K562 (cell line): ENCODE measurements around the gene ATXN7L1. TPM values are rescaled to one million over a fixed set of nuclear protein-coding genes. Genes with fewer than 3 reads are reported as not detected.

Source experiments
- ELF2 ChIP-seq: fragments of 250-450 bp; sonication (Bioruptor Pico); IDR thresholded peaks from 2 replicates; pipeline ENCODE4 v1.5.0; 2021; ENCODE audit warnings: mild to moderate bottlenecking
- ESRRB ChIP-seq: fragments of 250-450 bp; sonication (Bioruptor Pico); IDR thresholded peaks from 2 replicates; pipeline ENCODE4 v1.5.0; 2020; ENCODE audit warnings: mild to moderate bottlenecking, moderate library complexity, borderline replicate concordance
- ZNF41 ChIP-seq: fragments of 250-450 bp; sonication (Bioruptor Pico); conservative IDR thresholded peaks from 2 replicates; pipeline ENCODE4 v1.4.0; 2020; ENCODE audit warnings: mild to moderate bottlenecking
- polyA plus RNA-seq, 8 experiments: library from polyadenylated mRNA; depleted of rRNA in 4 of 8; stranded (reverse) in 5 of 8; unstranded in 3 of 8; fragments of >200 nt; fragmentation: Nextera tagmentation in 2 of 8; fragmentation: Illumina TruSeq in 1 of 8; extraction: Ambion mirVana in 2 of 8; extraction: Trizol in 1 of 8; gene quantifications; 2 replicates each; pipeline versions ENCODE4 v1.2.1 to v1.2.3, GENCODE V29; 2011 to 2014; ENCODE audit warnings: inconsistent platforms in 1 of 8, missing spikeins in 1 of 8
- total RNA-seq, 7 experiments: library from RNA; depleted of rRNA in 6 of 7; stranded (reverse); fragments of >200 nt in 6 of 7; fragmentation: Illumina TruSeq in 2 of 7; extraction: Trizol in 2 of 7; gene quantifications; 2 replicates each; pipeline versions ENCODE4 v1.2.1 to v1.2.3, GENCODE V29; 2011 to 2021; ENCODE audit warnings: low replicate concordance in 1 of 7
- TF ChIP-seq, protein P1 (sequence below): fragments of 250-450 bp; sonication (Bioruptor Pico); IDR thresholded peaks from 2 replicates; pipeline ENCODE4 v1.4.0; 2020; ENCODE audit warnings: mild to moderate bottlenecking, moderate library complexity, borderline replicate concordance
- TF ChIP-seq, protein P2 (sequence below), 2 experiments: fragments of 450-650 bp; IDR thresholded peaks; 2 replicates each; pipeline ENCODE4 v1.6.1; 2016; ENCODE audit warnings: mild to moderate bottlenecking in 2 of 2, borderline replicate concordance in 1 of 2, low read depth in 1 of 2, moderate library complexity in 1 of 2
- TF ChIP-seq, protein P3 (sequence below), 3 experiments: fragments of 200-800 bp in 1 of 3; fragments of 250-450 bp in 1 of 3; fragments of 450-650 bp in 1 of 3; sonication (Bioruptor Pico) in 1 of 3; sonication (Bioruptor generic) in 1 of 3; formaldehyde crosslinking in 1 of 3; IDR thresholded peaks; 2 replicates each; pipeline versions ENCODE4 v1.6.1 to v1.8.0; 2016 to 2022; ENCODE audit warnings: mild to moderate bottlenecking in 2 of 3, missing genetic modification characterization in 2 of 3, missing compliant biosample characterization in 1 of 3, moderate library complexity in 1 of 3
- TF ChIP-seq, protein P4 (sequence below): fragments of 250-450 bp; sonication (Bioruptor Pico); IDR thresholded peaks from 2 replicates; pipeline ENCODE4 v1.5.0; 2022; ENCODE audit warnings: mild to moderate bottlenecking

Gene ATXN7L1
- total and polyA plus RNA-seq, 9 of the 15 experiments (the other 6 are each of a cell fraction or from before 2014, with no cell fraction given) = 6.6 to 13.7 (median 10.7) TPM

DNA sequence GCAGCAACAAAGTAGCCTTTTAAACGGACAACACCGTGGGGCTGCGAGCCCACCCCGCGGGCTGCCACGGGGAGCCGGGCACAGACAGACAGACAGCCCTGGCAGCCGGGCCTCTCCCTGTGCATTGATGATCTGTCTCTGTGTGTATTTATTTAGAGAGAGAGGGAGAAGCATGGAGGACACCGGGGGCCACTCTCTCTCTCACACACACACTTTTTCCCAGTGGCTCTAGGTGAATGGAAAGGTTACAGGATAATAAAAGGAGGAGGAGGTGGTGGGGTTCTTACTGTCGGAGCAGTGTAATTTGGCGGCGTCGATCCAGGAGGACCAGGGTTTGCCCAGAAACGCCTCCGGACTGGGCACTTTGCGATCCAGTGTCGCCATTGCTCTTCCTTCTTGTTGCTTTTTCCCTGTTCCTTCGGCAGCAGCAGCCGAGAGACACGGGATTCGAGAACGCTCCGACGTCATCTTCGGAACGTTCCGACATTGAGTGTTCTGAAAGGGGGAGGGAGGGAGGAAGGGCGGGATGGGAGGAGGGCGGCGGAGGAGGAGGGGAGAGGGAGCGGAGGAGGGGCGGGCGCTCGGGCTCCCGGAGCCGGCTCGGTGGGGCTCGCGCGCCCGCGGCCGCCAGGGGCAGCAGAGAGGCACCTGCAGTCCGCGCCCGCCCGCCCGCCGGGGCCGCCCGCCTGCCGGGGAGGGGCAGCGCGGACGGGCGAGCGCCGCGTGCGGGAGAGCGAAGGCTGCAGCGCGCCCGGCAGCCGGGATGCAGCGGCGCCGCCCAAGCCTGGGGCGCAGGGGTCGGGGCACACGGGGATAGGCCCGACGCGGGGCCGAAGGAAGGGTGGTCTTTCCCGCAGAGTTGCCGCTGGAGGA, at the start of gene ATXN7L1 (continued):
- TF ChIP-seq, protein P1, sequence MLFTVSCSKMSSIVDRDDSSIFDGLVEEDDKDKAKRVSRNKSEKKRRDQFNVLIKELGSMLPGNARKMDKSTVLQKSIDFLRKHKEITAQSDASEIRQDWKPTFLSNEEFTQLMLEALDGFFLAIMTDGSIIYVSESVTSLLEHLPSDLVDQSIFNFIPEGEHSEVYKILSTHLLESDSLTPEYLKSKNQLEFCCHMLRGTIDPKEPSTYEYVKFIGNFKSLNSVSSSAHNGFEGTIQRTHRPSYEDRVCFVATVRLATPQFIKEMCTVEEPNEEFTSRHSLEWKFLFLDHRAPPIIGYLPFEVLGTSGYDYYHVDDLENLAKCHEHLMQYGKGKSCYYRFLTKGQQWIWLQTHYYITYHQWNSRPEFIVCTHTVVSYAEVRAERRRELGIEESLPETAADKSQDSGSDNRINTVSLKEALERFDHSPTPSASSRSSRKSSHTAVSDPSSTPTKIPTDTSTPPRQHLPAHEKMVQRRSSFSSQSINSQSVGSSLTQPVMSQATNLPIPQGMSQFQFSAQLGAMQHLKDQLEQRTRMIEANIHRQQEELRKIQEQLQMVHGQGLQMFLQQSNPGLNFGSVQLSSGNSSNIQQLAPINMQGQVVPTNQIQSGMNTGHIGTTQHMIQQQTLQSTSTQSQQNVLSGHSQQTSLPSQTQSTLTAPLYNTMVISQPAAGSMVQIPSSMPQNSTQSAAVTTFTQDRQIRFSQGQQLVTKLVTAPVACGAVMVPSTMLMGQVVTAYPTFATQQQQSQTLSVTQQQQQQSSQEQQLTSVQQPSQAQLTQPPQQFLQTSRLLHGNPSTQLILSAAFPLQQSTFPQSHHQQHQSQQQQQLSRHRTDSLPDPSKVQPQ = no peak; the same call in 1 of the 2 replicates
- no peak for TF ChIP-seq ESRRB (CRISPR knock-in tag)
- TF ChIP-seq, protein P2, sequence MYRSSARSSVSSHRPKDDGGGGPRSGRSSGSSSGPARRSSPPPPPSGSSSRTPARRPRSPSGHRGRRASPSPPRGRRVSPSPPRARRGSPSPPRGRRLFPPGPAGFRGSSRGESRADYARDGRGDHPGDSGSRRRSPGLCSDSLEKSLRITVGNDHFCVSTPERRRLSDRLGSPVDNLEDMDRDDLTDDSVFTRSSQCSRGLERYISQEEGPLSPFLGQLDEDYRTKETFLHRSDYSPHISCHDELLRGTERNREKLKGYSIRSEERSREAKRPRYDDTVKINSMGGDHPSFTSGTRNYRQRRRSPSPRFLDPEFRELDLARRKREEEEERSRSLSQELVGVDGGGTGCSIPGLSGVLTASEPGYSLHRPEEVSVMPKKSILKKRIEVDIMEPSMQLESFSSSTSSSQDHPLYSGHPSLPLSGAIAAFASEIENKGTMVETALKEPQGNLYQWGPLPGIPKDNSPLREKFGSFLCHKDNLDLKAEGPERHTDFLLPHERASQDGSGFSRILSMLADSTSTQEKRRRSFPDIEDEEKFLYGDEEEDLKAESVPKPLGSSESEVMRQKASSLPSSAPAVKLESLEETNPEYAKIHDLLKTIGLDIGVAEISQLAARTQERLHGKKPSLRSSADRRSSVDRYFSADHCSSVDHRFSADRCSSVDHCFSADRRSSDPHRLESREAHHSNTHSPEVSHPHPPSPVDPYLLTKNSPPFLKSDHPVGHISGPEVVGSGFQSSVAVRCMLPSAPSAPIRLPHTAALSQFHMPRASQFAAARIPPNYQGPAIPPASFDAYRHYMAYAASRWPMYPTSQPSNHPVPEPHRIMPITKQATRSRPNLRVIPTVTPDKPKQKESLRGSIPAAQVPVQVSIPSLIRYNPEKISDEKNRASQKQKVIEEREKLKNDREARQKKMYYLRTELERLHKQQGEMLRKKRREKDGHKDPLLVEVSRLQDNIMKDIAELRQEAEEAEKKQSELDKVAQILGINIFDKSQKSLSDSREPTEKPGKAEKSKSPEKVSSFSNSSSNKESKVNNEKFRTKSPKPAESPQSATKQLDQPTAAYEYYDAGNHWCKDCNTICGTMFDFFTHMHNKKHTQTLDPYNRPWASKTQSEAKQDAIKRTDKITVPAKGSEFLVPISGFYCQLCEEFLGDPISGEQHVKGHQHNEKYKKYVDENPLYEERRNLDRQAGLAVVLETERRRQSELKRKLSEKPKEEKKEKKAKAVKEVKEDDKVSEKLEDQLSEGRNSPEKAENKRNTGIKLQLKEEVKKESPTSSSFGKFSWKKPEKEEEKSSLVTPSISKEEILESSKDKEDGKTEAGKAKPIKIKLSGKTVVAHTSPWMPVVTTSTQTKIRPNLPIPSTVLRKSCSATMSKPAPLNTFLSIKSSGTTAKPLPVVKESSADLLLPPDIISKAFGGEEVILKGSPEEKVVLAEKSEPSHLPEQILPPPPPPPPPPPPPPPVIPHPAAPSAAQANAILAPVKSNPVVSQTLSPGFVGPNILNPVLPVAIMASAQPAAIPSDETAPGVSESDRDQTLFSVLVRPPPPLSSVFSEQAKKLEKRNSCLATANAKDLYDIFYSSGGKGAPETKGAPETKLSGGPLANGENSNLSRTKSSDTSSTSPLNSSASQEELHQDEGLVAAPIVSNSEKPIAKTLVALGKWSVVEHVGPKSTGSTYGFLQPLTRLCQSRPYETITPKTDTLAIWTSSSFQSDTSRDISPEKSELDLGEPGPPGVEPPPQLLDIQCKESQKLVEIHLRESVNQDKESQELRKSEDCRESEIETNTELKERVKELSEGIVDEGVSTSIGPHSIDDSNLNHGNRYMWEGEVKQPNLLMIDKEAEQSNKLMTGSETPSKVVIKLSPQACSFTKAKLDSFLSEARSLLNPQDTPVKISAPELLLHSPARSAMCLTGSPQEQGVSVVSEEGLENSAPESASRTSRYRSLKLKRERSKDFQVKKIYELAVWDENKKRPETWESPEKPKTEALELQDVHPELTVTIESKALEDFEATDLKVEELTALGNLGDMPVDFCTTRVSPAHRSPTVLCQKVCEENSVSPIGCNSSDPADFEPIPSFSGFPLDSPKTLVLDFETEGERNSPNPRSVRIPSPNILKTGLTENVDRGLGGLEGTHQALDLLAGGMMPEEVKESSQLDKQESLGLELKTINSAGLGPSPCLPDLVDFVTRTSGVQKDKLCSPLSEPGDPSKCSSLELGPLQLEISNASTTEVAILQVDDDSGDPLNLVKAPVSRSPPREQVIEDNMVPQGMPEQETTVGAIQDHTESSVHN (IDR thresholded peaks at IDR 0.05; ENCODE audit: borderline replicate concordance in 1 of 2, low read depth in 1 of 2) = no peak
- TF ChIP-seq, protein P3, sequence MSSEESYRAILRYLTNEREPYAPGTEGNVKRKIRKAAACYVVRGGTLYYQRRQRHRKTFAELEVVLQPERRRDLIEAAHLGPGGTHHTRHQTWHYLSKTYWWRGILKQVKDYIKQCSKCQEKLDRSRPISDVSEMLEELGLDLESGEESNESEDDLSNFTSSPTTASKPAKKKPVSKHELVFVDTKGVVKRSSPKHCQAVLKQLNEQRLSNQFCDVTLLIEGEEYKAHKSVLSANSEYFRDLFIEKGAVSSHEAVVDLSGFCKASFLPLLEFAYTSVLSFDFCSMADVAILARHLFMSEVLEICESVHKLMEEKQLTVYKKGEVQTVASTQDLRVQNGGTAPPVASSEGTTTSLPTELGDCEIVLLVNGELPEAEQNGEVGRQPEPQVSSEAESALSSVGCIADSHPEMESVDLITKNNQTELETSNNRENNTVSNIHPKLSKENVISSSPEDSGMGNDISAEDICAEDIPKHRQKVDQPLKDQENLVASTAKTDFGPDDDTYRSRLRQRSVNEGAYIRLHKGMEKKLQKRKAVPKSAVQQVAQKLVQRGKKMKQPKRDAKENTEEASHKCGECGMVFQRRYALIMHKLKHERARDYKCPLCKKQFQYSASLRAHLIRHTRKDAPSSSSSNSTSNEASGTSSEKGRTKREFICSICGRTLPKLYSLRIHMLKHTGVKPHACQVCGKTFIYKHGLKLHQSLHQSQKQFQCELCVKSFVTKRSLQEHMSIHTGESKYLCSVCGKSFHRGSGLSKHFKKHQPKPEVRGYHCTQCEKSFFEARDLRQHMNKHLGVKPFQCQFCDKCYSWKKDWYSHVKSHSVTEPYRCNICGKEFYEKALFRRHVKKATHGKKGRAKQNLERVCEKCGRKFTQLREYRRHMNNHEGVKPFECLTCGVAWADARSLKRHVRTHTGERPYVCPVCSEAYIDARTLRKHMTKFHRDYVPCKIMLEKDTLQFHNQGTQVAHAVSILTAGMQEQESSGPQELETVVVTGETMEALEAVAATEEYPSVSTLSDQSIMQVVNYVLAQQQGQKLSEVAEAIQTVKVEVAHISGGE (CRISPR knock-in tag; IDR thresholded peaks at IDR 0.05) = no peak
- no peak for TF ChIP-seq ELF2 (CRISPR knock-in tag)
- TF ChIP-seq ZNF41 (CRISPR knock-in tag) = peak; percentile 97
- TF ChIP-seq, protein P4, sequence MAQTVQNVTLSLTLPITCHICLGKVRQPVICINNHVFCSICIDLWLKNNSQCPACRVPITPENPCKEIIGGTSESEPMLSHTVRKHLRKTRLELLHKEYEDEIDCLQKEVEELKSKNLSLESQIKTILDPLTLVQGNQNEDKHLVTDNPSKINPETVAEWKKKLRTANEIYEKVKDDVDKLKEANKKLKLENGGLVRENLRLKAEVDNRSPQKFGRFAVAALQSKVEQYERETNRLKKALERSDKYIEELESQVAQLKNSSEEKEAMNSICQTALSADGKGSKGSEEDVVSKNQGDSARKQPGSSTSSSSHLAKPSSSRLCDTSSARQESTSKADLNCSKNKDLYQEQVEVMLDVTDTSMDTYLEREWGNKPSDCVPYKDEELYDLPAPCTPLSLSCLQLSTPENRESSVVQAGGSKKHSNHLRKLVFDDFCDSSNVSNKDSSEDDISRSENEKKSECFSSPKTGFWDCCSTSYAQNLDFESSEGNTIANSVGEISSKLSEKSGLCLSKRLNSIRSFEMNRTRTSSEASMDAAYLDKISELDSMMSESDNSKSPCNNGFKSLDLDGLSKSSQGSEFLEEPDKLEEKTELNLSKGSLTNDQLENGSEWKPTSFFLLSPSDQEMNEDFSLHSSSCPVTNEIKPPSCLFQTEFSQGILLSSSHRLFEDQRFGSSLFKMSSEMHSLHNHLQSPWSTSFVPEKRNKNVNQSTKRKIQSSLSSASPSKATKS (CRISPR knock-in tag) = no peak
